Measurements from ENCODE around the gene SPATA33.

DNA sequence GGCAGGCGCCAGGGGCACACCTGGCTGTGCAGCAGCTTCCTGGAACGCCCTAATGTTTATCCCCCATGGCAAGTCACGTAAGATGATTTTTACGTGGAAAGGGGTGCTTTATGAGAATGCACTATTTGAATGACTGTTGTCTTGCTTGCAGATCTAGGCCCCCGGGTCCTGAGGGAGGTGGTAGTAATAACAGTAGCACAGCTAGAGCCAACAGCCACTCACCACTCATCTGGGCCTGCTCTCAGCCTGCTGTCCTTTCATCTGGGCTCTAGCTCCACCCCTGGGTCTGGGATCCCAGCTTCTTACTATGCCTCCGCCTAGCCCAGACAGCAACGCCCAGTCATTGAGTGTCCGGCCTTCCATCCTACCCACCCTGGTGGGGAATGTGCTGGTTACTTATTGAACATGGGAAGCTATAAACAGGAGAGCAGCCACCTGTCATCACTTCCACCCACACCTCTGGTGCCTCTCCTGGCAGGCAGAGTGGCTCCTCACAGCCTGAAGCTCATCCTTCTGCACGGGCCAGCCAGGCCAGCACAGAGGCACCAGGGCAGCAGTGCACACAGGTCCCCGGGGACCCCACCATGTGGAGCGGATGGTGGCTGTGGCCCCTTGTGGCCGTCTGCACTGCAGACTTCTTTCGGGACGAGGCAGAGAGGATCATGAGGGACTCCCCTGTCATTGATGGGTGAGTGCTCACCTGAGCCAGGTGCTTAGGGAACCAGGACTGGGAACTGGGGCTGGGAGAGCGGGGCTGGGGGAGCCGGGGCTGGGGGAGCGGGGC, 27.6 kb upstream of the SPATA33 start:
- TF ChIP-seq, protein P1, sequence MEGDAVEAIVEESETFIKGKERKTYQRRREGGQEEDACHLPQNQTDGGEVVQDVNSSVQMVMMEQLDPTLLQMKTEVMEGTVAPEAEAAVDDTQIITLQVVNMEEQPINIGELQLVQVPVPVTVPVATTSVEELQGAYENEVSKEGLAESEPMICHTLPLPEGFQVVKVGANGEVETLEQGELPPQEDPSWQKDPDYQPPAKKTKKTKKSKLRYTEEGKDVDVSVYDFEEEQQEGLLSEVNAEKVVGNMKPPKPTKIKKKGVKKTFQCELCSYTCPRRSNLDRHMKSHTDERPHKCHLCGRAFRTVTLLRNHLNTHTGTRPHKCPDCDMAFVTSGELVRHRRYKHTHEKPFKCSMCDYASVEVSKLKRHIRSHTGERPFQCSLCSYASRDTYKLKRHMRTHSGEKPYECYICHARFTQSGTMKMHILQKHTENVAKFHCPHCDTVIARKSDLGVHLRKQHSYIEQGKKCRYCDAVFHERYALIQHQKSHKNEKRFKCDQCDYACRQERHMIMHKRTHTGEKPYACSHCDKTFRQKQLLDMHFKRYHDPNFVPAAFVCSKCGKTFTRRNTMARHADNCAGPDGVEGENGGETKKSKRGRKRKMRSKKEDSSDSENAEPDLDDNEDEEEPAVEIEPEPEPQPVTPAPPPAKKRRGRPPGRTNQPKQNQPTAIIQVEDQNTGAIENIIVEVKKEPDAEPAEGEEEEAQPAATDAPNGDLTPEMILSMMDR (IDR thresholded peaks at IDR 0.05; ENCODE audit: low read depth, low read length), result no peak
- TF ChIP-seq POLR2A (IDR thresholded peaks at IDR 0.05; ENCODE audit: extremely low read depth, insufficient read length), result no peak

Measured in NB4 (cell line).